COLO668 (cell line): Measurements from ENCODE around the gene RNPEP.
"Not testable (repeated sequence)": the region's sequence is repeated elsewhere in the genome, so short reads cannot be mapped to it uniquely, and the experiment has no call there.

ENCODE experiments used
- DNase-seq: peaks from one replicate; lab custom pipeline; 2025; ENCODE audit not compliant: unreplicated experiment; lab: John Stamatoyannopoulos, UW

Gene RNPEP

GRCh38 chr1:202034149-202034682 is 51.8 kb downstream of the RNPEP start:
- no peak for DNase-seq

- DNase-seq: peak; percentile 98
Measured at GRCh38 chr1:202034683-202035462, 52.4 kb downstream of the RNPEP start.

- no peak for DNase-seq
Measured at GRCh38 chr1:202036595-202037387, 54.3 kb downstream of the RNPEP start.

- peak; percentile 26 for DNase-seq
Measured at GRCh38 chr1:202037706-202038296, 55.4 kb downstream of the RNPEP start.

DNA sequence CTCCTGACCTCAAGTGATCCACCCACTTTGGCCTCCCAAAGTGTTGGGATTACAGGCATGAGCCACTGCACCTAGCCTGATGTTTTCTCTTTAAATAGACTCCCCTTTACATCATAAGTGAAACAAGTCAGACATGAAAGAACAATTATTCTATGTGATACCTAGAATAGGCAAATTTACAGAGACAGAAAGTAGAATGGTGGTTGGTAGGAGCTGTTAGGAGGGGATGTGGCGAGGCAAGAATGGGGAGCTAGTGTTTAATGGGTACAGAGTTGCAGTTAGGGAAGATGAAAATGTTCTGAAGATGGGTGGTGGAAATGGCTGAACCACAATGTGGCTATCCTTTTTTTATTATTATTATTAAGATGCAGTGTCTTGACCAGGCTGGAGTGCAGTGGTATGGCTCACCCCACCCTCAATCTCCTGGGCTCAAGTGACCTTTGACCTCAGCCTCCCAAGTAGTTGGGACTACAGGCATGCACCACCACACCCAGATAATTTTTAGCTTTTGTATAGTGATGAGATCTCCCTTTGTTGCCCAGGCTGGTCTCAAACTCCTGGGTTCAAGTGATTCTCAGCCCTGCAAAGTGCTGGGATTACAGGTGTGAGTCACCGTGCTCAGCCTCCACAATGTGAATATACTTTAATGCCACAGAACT is 56.4 kb downstream of the RNPEP start:
- no peak for DNase-seq

DNA sequence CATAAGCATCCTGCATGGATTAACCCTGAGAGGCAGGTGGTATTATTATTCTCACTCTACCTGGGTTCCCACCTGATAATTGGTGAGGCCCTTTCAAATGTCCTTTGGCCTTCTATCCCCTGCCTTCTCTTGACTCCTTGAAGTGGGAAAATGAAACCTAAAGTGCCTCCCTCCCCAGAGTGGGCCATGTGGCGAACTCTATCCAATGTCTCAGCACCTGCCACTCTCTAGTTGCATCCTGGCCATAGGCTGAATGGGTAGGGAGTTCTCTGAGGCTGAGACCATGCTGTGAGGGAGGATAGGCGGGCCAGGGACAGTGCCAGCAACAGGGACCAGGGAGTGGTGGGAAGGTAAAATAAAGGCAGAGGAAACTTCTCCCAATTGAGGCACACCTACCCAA is 63.3 kb downstream of the RNPEP start:
- DNase-seq: peak; percentile 68

DNA sequence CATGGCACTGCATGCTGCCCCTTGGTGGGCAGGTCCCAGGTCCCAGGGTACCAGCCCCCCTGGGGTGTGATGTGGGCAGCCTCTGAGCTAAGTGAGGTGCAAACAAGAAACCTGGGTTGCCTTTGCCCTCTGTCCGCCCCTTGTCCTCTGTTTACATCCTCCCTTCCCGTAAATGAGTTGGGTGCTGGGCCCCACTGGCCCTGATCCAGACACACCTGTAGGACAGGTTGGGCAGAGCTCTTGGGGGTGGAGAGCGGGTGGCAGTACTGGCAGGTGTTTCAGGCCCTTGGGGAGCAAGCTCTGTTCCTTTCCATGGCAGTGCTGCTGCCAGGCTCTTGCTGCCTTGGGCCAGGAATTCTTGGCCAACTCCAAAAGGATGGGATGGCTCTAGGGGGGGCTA is 63.8 kb downstream of the RNPEP start:
- DNase-seq: peak; percentile 96

DNA sequence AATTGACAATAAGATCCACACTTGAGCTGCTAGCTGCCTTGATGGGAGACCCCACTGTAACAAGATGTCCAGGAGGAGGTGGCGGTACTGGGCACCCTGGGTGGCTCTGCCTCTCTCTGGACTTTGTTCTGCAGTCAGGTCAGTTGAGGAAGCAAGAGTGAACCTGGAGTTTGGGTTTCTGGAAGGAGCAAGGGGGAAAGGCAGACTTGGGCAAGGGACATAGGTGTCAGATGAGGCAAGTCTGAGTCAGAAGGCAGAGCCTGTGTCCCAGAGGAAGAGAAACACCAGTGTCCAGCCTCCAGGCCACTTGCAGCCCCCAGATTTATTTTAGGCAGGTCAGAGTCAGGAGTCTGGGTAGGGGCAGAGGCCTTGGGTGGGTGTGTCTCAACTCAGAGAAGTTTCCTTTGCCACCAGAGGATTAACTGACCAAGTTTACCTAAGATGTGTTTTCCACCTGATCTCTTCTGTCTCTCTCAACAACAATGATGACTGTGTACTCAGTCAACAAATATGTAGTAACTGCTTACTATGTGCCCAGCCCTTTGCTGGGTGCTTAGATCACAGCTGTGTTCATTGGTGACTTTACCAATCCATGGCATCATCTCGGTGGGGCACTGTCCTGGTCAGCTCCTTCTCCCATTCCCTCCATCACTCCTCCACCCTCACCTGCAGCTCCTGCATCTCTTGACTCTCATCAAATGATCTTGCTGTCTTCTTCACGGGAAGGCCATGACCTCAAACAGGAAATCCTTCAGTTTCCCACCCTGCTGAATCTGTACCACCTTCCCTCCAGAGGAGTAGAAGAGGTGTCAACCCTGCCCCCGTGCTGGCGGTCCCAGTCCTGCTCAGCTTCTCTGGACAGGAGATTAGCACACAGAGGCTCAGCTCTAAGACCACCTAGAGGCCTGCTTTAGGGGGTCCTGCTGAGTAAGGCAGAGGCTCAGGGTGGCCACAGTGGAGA is 64.6 kb downstream of the RNPEP start:
- DNase-seq: peak; percentile 56

GRCh38 chr1:202047977-202048376 is 65.5 kb downstream of the RNPEP start:
- DNase-seq: no peak

- DNase-seq: no peak
Measured at GRCh38 chr1:202049129-202049528, 66.7 kb downstream of the RNPEP start.

GRCh38 chr1:202054094-202054493 is 71.6 kb downstream of the RNPEP start:
- no peak for DNase-seq

DNA sequence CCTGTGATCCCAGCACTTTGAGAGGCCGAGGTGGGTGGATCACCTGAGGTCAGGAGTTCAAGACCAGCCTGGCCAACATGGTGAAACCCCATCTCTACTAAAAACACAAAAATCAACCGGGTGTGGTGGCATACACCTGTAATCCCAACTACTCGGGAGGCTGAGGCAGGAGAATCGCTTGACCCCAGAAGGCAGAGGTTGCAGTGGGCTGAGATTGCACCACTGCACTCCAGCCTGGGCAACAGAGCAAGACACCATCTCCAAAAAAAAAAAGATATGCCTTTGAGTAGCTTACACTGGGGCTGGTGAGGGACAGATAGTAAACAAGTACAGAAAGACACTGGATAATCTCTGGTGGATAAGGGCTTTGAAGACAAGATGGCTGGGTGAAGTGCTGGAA is 72.2 kb downstream of the RNPEP start:
- DNase-seq: not testable (repeated sequence)
